HepG2 (cell line): ENCODE measurements around the gene SHC1. TPM values are rescaled to one million over a fixed set of nuclear protein-coding genes. Genes with fewer than 3 reads are reported as not detected.

ENCODE experiments used
- CBX1 ChIP-seq: IDR thresholded peaks from one replicate; pipeline ENCODE4 v1.6.1; 2016; ENCODE audit warnings: antibody characterized with exemption, low read depth
- CEBPZ ChIP-seq: IDR thresholded peaks from 2 replicates; pipeline ENCODE4 v1.6.1; 2012; ENCODE audit warnings: low read length, improper control_type of control experiment
- CREB3 ChIP-seq: sonication (generic); formaldehyde crosslinking; IDR thresholded peaks from 2 replicates; pipeline ENCODE4 v1.5.0; 2020; ENCODE audit warnings: missing genetic modification reagents
- GRHL1 ChIP-seq: sonication (generic); formaldehyde crosslinking; conservative IDR thresholded peaks from 2 replicates; pipeline ENCODE4 v1.8.0; 2022; ENCODE audit warnings: missing genetic modification reagents
- HNRNPLL ChIP-seq: fragments of 200-400 bp; formaldehyde crosslinking; IDR thresholded peaks from 2 replicates; pipeline ENCODE4 v1.6.1; 2017; ENCODE audit warnings: mild to moderate bottlenecking, low read depth, low read length; ENCODE audit not compliant: poor library complexity, severe bottlenecking
- KMT2A ChIP-seq: sonication (generic); formaldehyde crosslinking; IDR thresholded peaks from 2 replicates; pipeline ENCODE4 v1.4.0; 2020; ENCODE audit warnings: missing genetic modification reagents
- MAZ ChIP-seq, 2 experiments: sonication (generic) in 1 of 2; formaldehyde crosslinking in 1 of 2; IDR thresholded peaks; 2 replicates each; pipeline versions ENCODE4 v1.5.0 to v1.6.1; 2012 to 2020; ENCODE audit warnings: low read depth in 2 of 2, mild to moderate bottlenecking in 2 of 2, borderline replicate concordance in 1 of 2, improper control_type of control experiment in 1 of 2, low read length in 1 of 2, missing genetic modification reagents in 1 of 2, moderate library complexity in 1 of 2
- NFRKB ChIP-seq: fragments of 450-650 bp; IDR thresholded peaks from 2 replicates; pipeline ENCODE4 v1.6.1; 2017
- PAWR ChIP-seq: sonication (generic); formaldehyde crosslinking; IDR thresholded peaks from 2 replicates; pipeline ENCODE4 v1.4.0; 2020; ENCODE audit warnings: missing genetic modification reagents, mild to moderate bottlenecking, borderline replicate concordance
- PCBP2 ChIP-seq: fragments of 200-400 bp; formaldehyde crosslinking; optimal IDR thresholded peaks from 2 replicates; pipeline ENCODE3; 2018; ENCODE audit warnings: low read length, low read depth; ENCODE audit not compliant: poor library complexity, severe bottlenecking
- PLRG1 ChIP-seq: fragments of 450-650 bp; conservative IDR thresholded peaks from 2 replicates; pipeline ENCODE4 v1.6.1; 2016
- PRDM4 ChIP-seq: sonication (generic); formaldehyde crosslinking; IDR thresholded peaks from 2 replicates; pipeline ENCODE4 v1.9.0; 2021; ENCODE audit warnings: missing genetic modification reagents, borderline replicate concordance
- RELA ChIP-seq: sonication (generic); formaldehyde crosslinking; IDR thresholded peaks from 2 replicates; pipeline ENCODE4 v1.4.0; 2020; ENCODE audit warnings: missing genetic modification reagents
- SMAD1 ChIP-seq: sonication (generic); formaldehyde crosslinking; IDR thresholded peaks from 2 replicates; pipeline ENCODE4 v1.4.0; 2020; ENCODE audit warnings: missing genetic modification reagents, low read depth, mild to moderate bottlenecking, borderline replicate concordance
- SNAPC5 ChIP-seq: sonication (generic); formaldehyde crosslinking; IDR thresholded peaks from 2 replicates; pipeline ENCODE4 v1.8.1; 2023; ENCODE audit warnings: mild to moderate bottlenecking, missing genetic modification reagents, borderline replicate concordance
- SUZ12 ChIP-seq: fragments of 150-350 bp; IDR thresholded peaks from 2 replicates; pipeline ENCODE4 v1.6.1; 2014; ENCODE audit warnings: low read depth, low read length
- ZC3H4 ChIP-seq: sonication (generic); formaldehyde crosslinking; IDR thresholded peaks from 2 replicates; pipeline ENCODE4 v1.4.0; 2020; ENCODE audit warnings: missing genetic modification reagents, borderline replicate concordance
- ZNF329 ChIP-seq: sonication (generic); formaldehyde crosslinking; IDR thresholded peaks from 2 replicates; pipeline ENCODE4 v1.9.0; 2021; ENCODE audit warnings: low read depth, mild to moderate bottlenecking, missing genetic modification reagents
- ZNF589 ChIP-seq: sonication (generic); formaldehyde crosslinking; conservative IDR thresholded peaks from 2 replicates; pipeline ENCODE4 v1.8.0; 2022; ENCODE audit warnings: mild to moderate bottlenecking, moderate library complexity, missing genetic modification reagents
- ZNF598 ChIP-seq: sonication (generic); formaldehyde crosslinking; IDR thresholded peaks from 2 replicates; pipeline ENCODE4 v1.5.1; 2020; ENCODE audit warnings: mild to moderate bottlenecking, missing genetic modification reagents, borderline replicate concordance
- ZNF709 ChIP-seq: sonication (generic); formaldehyde crosslinking; IDR thresholded peaks from 2 replicates; pipeline ENCODE4 v1.5.0; 2020; ENCODE audit warnings: mild to moderate bottlenecking, missing genetic modification reagents
- polyA plus RNA-seq, 8 experiments: library from polyadenylated mRNA; depleted of rRNA in 3 of 8; stranded (reverse) in 7 of 8; unstranded in 1 of 8; fragments of >200 nt; fragmentation: Illumina TruSeq in 4 of 8; extraction: Trizol in 4 of 8; gene quantifications; 2 replicates each; pipeline versions ENCODE4 v1.2.1 to v1.2.3, GENCODE V29; 2011 to 2016; ENCODE audit warnings: low read depth in 4 of 8, missing spikeins in 1 of 8, mixed read lengths in 1 of 8; ENCODE audit not compliant: insufficient read depth in 1 of 8
- total RNA-seq, 5 experiments: library from RNA; depleted of rRNA; stranded (reverse); fragments of >200 nt; fragmentation: Illumina TruSeq; extraction: Trizol; gene quantifications; 2 replicates each; pipeline ENCODE4 v1.2.3, GENCODE V29; 2016; ENCODE audit warnings: low read depth in 1 of 5

The SHC1 gene
- total and polyA plus RNA-seq, 2 of the 13 experiments (the other 11 are each of a cell fraction or from before 2014, with no cell fraction given): 52.0 to 137 TPM

- TF ChIP-seq CREB3: no peak
- no peak for TF ChIP-seq SUZ12
- TF ChIP-seq ZNF709 (CRISPR knock-in tag): 0 out of 2 replicates have a peak, but pooled peaks have one; percentile 40
- TF ChIP-seq HNRNPLL: peak; percentile 13
- no peak for TF ChIP-seq PRDM4 (CRISPR knock-in tag)
- TF ChIP-seq PAWR (CRISPR knock-in tag): no peak
- no peak for TF ChIP-seq GRHL1 (CRISPR knock-in tag)
- no peak for TF ChIP-seq ZC3H4 (CRISPR knock-in tag)
- TF ChIP-seq PCBP2: no peak
- TF ChIP-seq CEBPZ: no peak
- no peak for TF ChIP-seq CBX1
- no peak for TF ChIP-seq ZNF329
- TF ChIP-seq MAZ (IDR thresholded peaks at IDR 0.05; ENCODE audit: borderline replicate concordance, low read depth, low read length): no peak
- no peak; the same call in 1 of the 2 replicates for TF ChIP-seq MAZ (CRISPR knock-in tag; IDR thresholded peaks at IDR 0.05; ENCODE audit: low read depth)
- TF ChIP-seq ZNF598 (CRISPR knock-in tag): no peak
- no peak for TF ChIP-seq RELA (CRISPR knock-in tag)
- no peak for TF ChIP-seq SNAPC5 (CRISPR knock-in tag)
- TF ChIP-seq SMAD1: no peak
- TF ChIP-seq KMT2A (CRISPR knock-in tag): no peak
- TF ChIP-seq ZNF589 (CRISPR knock-in tag): no peak
- no peak for TF ChIP-seq NFRKB
- TF ChIP-seq PLRG1: no peak
Observed at GRCh38 chr1:154973344-154974101, 3.0 kb upstream of the SHC1 start (continued).
